SK-N-MC (cell line): ENCODE measurements around the gene ASNS.
"Not testable (repeated sequence)": the region's sequence is repeated elsewhere in the genome, so short reads cannot be mapped to it uniquely, and the experiment has no call there.

Source experiments
- DNase-seq: peaks from one replicate; pipeline ENCODE4 v3.0.0-alpha.2; 2011; ENCODE audit warnings: low read depth, low spot score
- H3K27ac ChIP-seq: fragments of 200-600 bp; sonication (generic); 2 replicates; pipeline ENCODE4 v1.5.1; 2016; ENCODE audit warnings: mixed run types
- H3K36me3 ChIP-seq: fragments of 200-600 bp; sonication (generic); 2 replicates; pipeline ENCODE4 v1.6.1; 2017; ENCODE audit warnings: antibody characterized with exemption, low read length, mixed read lengths; ENCODE audit not compliant: insufficient read depth
- H3K4me3 ChIP-seq: fragments of 200-600 bp; sonication (generic); 2 replicates; pipeline ENCODE4 v1.5.1; 2016
- H3K9ac ChIP-seq: fragments of 200-600 bp; sonication (generic); 2 replicates; pipeline ENCODE4 v1.8.0; 2017; ENCODE audit warnings: mixed run types, mixed read lengths; ENCODE audit not compliant: insufficient read length
- H3K9me3 ChIP-seq: fragments of 200-600 bp; sonication (generic); 2 replicates; pipeline ENCODE4 v1.6.1; 2017; ENCODE audit warnings: low read depth, mild to moderate bottlenecking, antibody characterized with exemption, low read length, moderate library complexity, mixed read lengths
- EZH2 ChIP-seq: fragments of 200-600 bp; sonication (generic); IDR thresholded peaks from one replicate; pipeline ENCODE4 v1.6.1; 2017; ENCODE audit warnings: antibody characterized with exemption
- FOXP2 ChIP-seq: optimal IDR thresholded peaks from 2 replicates; pipeline ENCODE3; 2011; ENCODE audit warnings: mild to moderate bottlenecking, moderate library complexity; ENCODE audit not compliant: insufficient read depth; ENCODE audit errors: extremely low read length, control extremely low read depth
- POLR2AphosphoS5 ChIP-seq: IDR thresholded peaks from 2 replicates; pipeline ENCODE4 v1.6.1; 2012; ENCODE audit warnings: mild to moderate bottlenecking, low read depth, low read length, borderline replicate concordance

Gene ASNS

DNA sequence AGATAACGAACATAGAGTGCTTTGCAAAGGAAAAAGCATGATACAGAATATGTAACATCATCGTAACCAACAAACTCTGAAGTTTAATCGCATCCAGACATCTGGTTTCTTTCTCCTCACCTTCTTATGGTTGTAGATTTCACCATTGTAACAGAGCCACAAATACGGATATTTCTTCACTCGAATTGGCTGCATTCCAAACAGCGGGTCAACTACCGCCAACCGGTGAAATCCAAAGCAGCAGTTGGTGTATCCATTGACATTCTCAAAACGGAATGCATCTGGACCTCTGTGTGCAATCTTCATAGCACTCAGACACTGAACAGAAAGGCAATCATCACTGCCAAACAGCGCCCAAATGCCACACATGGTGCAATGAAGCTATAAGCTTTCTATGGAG lies 3.4 kb downstream of the ASNS start:
- Histone ChIP-seq H3K4me3 (peak overlapping the region; percentile 2; the same call in 1 of the 2 replicates), H3K9me3 (no peaks in the 10 kb centered on the region), H3K9ac (no peak overlapping the region), H3K36me3 (peaks cover 66% of the 10 kb centered on the region), H3K27ac (no peak overlapping the region)
- DNase-seq, result no peak
- no peak for TF ChIP-seq EZH2

DNA sequence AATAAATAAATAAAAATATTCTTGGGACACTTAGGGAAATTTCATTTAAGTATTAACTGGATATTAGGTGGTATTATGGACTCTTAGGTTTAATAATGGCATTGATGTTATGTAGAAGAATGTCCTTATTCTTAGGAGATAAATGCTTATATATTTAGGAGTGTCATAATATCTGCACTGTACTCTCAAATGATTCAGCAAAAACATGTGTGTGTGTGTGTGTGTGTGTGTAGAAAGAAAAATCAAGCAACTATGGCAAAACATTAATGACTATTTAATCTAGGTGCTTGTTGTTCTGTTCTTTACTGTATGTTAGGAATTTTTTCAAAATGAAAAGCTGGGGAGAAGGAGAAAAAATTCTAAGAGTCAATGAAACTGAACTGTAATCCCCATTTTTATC lies 3.9 kb downstream of the ASNS start:
- Histone ChIP-seq H3K27ac (no peak overlapping the region), H3K4me3 (no peak overlapping the region), H3K9me3 (no peaks in the 10 kb centered on the region), H3K36me3 (peaks cover 70% of the 10 kb centered on the region), H3K9ac (no peak overlapping the region)
- TF ChIP-seq FOXP2 (no peak), POLR2AphosphoS5 (no peak), EZH2 (no peak)
- no peak for DNase-seq

GRCh38 chr7:97865104-97865503 lies 7.1 kb downstream of the ASNS start:
- Histone ChIP-seq H3K4me3 (no peak overlapping the region), H3K9me3 (no peaks in the 10 kb centered on the region), H3K36me3 (peaks cover 94% of the 10 kb centered on the region), H3K9ac (no peak overlapping the region), H3K27ac (no peak overlapping the region)
- TF ChIP-seq FOXP2, result no peak
- no peak for TF ChIP-seq POLR2AphosphoS5
- TF ChIP-seq EZH2, result no peak
- no peak for DNase-seq

DNA sequence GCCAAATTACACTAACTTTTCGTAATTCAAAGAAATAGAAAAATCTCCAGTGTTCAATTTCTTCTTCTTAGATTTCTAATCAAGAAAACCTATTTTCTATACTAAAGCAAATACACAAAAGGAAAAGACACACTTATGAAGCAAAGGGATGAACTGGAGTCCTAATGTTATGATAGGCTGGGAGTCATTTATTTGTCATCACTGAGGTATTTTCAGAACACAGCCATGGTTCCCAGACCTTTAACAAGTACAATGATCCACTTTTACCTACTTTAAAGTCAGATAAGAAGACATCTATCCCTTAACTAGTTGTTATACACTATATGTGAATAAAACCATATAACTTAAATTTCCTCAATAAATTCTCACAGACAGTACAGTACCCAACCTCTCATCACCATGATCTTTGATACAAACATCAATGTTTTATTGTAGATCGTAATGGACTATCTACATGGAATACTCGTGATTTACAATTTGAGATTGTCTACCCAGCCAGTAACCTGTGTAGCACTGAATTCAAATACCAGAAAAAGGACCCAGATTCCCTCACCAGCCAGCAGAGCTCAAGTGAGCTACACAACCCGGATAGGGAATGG lies 12.5 kb downstream of the ASNS start:
- no peak overlapping the region for H3K27ac ChIP-seq
- no peaks in the 10 kb centered on the region for H3K9me3 ChIP-seq
- no peak for DNase-seq
- TF ChIP-seq POLR2AphosphoS5 (no peak), FOXP2 (no peak), EZH2 (no peak)
- peaks cover 96% of the 10 kb centered on the region for H3K36me3 ChIP-seq
- H3K4me3 ChIP-seq, result no peak overlapping the region
- no peak overlapping the region for H3K9ac ChIP-seq

DNA sequence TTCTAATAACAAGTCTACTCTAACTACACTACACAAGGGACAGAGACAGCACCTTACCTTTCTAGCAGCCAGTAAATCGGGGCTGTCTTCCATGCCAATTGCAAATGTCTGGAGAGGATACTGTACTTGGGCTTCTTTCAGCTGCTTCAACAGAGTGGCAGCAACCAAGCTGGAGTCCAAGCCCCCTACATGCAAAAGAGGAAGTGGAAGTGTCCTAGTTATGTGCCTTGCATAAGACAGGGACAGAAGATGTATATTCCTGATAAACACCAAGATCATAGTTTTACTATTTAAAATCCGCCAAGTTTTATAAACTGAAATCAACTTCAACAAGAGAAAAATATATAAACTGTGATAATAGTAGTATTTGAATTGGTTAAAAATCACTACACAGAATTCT lies 14.0 kb downstream of the ASNS start:
- no peaks in the 10 kb centered on the region for H3K9me3 ChIP-seq
- no peak overlapping the region for H3K4me3 ChIP-seq
- H3K36me3 ChIP-seq, result peaks cover 98% of the 10 kb centered on the region
- H3K27ac ChIP-seq, result no peak overlapping the region
- no peak for DNase-seq
- no peak for TF ChIP-seq POLR2AphosphoS5
- TF ChIP-seq FOXP2, result no peak
- TF ChIP-seq EZH2, result no peak
- H3K9ac ChIP-seq, result no peak overlapping the region

- Histone ChIP-seq H3K4me3 (no peak overlapping the region), H3K9ac (no peak overlapping the region), H3K9me3 (no peaks in the 10 kb centered on the region), H3K27ac (no peak overlapping the region), H3K36me3 (peaks cover 98% of the 10 kb centered on the region)
- TF ChIP-seq EZH2 (no peak), FOXP2 (no peak), POLR2AphosphoS5 (no peak)
- DNase-seq, result no peak
These were observed 14.7 kb downstream of the ASNS start for GRCh38 chr7:97857544-97857943.

- H3K27ac ChIP-seq, result no peak overlapping the region
- H3K36me3 ChIP-seq, result peaks cover 55% of the 10 kb centered on the region
- no peak for DNase-seq
These were observed 20.5 kb downstream of the ASNS start for GRCh38 chr7:97851683-97852082.

GRCh38 chr7:97850262-97851031 lies 21.8 kb downstream of the ASNS start:
- not testable (repeated sequence) for DNase-seq, H3K9me3 ChIP-seq

More at GRCh38 chr7:97851683-97852082, 20.5 kb downstream of the ASNS start:
- Histone ChIP-seq H3K9me3 (no peaks in the 10 kb centered on the region), H3K4me3 (no peak overlapping the region), H3K9ac (no peak overlapping the region)
- TF ChIP-seq POLR2AphosphoS5 (no peak), FOXP2 (no peak), EZH2 (no peak)

DNA sequence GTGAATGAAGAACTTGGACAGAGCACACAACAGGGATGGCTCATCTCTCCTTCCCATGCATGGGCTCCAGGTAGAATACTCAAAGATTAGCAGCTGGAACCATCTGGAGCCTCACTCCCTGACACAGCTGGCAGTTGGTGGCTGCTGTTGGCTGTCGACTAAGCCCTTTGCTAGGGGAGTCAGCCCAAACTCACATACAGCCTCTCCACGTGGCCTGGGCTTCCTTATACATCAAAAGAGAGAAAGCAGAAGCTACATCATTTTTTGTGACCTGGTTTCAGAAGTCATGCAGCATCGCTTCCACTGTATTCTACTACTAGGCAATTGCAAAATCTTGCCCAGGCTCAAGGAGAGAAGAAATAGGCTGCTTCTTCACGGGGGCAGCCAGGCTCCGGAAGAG lies 24.4 kb downstream of the ASNS start:
- no peak for DNase-seq
- no peaks in the 10 kb centered on the region for H3K9me3 ChIP-seq
- TF ChIP-seq POLR2AphosphoS5 (no peak), FOXP2 (no peak), EZH2 (no peak)
- no peak overlapping the region for H3K27ac ChIP-seq
- H3K4me3 ChIP-seq, result no peak overlapping the region
- H3K9ac ChIP-seq, result no peak overlapping the region
- H3K36me3 ChIP-seq, result peaks cover 17% of the 10 kb centered on the region

More at GRCh38 chr7:97850262-97851031, 21.8 kb downstream of the ASNS start:
- not testable (repeated sequence) for H3K27ac ChIP-seq, H3K9ac ChIP-seq, H3K4me3 ChIP-seq
- peaks cover 42% of the 10 kb centered on the region for H3K36me3 ChIP-seq
